ENCODE results near the gene SLIT3. TPM values are rescaled to one million over a fixed set of nuclear protein-coding genes. Genes with fewer than 3 reads are reported as not detected.

SLIT3 gene
- total and polyA plus RNA-seq, 2 donors from 2014 or later: 14.5 to 54.1 TPM

DNA sequence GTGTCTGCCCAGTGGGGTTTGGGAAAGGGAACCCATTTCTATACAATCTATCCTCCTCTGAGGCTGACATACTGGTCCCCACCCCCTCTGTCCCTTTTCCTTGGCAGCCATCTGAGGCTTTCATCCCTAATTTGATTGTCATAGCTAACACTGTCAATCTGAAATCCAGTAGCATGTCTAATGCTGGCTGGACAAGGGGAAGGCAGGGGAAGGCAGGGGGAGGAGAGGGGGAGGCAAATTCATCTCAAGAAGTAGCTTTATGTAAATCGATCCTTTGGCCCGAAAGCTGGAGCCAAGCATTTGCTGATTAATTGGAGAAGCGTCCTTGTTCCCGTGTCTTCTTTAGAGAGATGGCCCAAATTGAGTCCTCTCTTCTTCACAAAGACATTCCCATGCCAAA lies 407.7 kb downstream of the SLIT3 start:
- no peaks in the 10 kb centered on the region for H3K36me3 ChIP-seq (ENCODE audit: control insufficient read depth in 2 of 3, insufficient read depth in 3 of 3, low read length in 3 of 3)
- no peaks in the 10 kb centered on the region for H3K4me1 ChIP-seq (ENCODE audit: control insufficient read depth in 2 of 3, insufficient read depth in 2 of 3, low read depth in 1 of 3, low read length in 3 of 3)

DNA sequence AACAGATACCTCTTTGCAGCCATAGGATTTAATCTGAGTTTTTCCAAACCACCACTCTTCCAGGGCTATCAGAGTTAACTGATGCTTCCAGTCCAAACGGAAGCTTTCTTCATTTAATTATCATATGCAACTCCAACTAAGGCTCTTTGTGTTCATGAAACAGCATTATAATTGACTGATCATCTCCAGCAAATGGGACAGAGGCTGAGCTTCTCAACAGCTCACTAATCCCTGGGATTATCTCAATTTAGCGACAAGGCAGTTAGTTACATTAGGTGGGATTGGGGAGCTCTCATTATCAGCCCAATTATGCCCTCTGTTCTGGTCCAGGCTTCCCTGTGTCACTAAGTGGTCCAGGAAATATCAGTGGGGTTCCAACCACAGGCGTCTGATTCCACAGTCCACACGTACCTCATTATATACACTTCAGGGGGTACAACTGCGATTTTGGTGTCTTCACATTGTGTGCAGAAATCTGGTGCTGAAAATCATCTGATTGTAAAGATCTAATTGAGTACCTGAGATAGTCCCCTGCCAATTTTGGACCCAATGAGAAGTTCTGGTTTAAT lies 408.2 kb downstream of the SLIT3 start:
- intact Hi-C loops (cut with DNase I): no loop called here
- H3K9me3 ChIP-seq (ENCODE audit: control insufficient read depth in 2 of 3, insufficient read depth in 1 of 3, low read length in 3 of 3): no peaks in the 10 kb centered on the region
- FAIRE-seq (no peak), DNase-seq (no peak)
- H3K36me3 ChIP-seq (ENCODE audit: control insufficient read depth in 2 of 3, insufficient read depth in 3 of 3, low read length in 3 of 3): no peaks in the 10 kb centered on the region
- H3K27ac ChIP-seq (ENCODE audit: low read depth in 2 of 2, low read length in 2 of 2): no peak overlapping the region
- H3K9ac ChIP-seq (ENCODE audit: low read length in 3 of 3): no peak overlapping the region
- H3K27me3 ChIP-seq (ENCODE audit: control insufficient read depth, insufficient read depth, low read length): no peaks in the 10 kb centered on the region
- no peaks in the 10 kb centered on the region for H3K4me1 ChIP-seq (ENCODE audit: control insufficient read depth in 2 of 3, insufficient read depth in 2 of 3, low read depth in 1 of 3, low read length in 3 of 3)
- TF ChIP-seq, protein P1, sequence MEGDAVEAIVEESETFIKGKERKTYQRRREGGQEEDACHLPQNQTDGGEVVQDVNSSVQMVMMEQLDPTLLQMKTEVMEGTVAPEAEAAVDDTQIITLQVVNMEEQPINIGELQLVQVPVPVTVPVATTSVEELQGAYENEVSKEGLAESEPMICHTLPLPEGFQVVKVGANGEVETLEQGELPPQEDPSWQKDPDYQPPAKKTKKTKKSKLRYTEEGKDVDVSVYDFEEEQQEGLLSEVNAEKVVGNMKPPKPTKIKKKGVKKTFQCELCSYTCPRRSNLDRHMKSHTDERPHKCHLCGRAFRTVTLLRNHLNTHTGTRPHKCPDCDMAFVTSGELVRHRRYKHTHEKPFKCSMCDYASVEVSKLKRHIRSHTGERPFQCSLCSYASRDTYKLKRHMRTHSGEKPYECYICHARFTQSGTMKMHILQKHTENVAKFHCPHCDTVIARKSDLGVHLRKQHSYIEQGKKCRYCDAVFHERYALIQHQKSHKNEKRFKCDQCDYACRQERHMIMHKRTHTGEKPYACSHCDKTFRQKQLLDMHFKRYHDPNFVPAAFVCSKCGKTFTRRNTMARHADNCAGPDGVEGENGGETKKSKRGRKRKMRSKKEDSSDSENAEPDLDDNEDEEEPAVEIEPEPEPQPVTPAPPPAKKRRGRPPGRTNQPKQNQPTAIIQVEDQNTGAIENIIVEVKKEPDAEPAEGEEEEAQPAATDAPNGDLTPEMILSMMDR (IDR thresholded peaks at IDR 0.05; ENCODE audit: borderline replicate concordance, extremely low read depth, insufficient read depth): no peak
- H3K4me3 ChIP-seq (ENCODE audit: low read length in 3 of 3): no peak overlapping the region

More for the DNA sequence above, 407.7 kb downstream of the SLIT3 start:
- Histone ChIP-seq H3K27ac (ENCODE audit: low read depth in 2 of 2, low read length in 2 of 2) (no peak overlapping the region), H3K9ac (ENCODE audit: low read length in 3 of 3) (no peak overlapping the region), H3K9me3 (ENCODE audit: control insufficient read depth in 2 of 3, insufficient read depth in 1 of 3, low read length in 3 of 3) (no peaks in the 10 kb centered on the region), H3K27me3 (ENCODE audit: control insufficient read depth, insufficient read depth, low read length) (no peaks in the 10 kb centered on the region), H3K4me3 (ENCODE audit: low read length in 3 of 3) (no peak overlapping the region)
- FAIRE-seq (no peak), DNase-seq (no peak)
- intact Hi-C loops (cut with DNase I): no loop called here
- TF ChIP-seq, protein P1 (IDR thresholded peaks at IDR 0.05; ENCODE audit: borderline replicate concordance, extremely low read depth, insufficient read depth): no peak

DNA sequence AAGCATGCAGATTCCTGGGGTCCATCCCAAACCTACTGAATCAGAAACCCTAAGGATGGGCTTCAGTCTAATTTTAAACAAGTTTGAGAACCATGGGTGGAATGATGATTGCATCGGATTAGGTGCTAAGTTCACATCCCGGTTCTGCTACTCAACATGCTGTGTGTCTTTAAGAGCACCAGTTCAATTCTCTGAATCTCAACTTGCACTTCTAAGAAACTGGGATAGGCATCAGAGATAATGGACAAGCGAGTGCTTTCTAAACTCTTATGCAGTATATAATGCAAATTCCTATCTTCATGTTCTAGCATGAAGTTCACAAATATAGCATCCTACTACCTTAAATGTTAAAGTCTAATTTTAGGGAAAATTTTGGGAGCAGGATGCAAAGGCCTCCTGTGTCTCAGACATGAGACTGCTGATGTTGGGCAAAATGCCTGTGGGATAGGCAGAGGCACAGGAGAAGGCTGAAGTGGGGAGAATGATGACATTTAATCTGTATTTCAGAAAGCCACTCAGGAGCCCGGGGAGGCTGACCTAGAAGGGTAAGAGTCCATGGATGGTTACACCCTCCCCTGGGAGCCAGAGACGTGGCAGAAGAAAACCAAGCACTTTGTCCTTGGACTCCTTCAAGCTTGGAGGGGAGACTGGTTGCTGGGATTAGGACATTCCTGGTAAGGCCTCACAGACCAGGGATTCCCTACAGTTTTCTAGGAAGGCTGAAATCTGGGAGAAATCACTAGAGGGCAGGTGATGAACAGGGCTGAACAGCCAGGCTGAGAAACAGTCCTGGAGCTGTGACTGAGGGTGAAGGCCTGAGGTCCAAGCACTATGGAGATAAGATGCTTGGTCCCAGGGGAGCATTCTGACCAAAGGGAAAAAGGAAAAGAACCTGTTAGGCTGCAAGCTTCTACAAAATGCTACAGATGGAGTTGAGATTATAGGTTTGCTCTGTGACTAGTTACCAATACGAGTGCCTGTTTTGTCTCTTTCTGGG lies 409.8 kb downstream of the SLIT3 start:
- H3K36me3 ChIP-seq (ENCODE audit: control insufficient read depth in 2 of 3, insufficient read depth in 3 of 3, low read length in 3 of 3): no peaks in the 10 kb centered on the region
- no peak overlapping the region for H3K9ac ChIP-seq (ENCODE audit: low read length in 3 of 3)
- H3K4me1 ChIP-seq (ENCODE audit: control insufficient read depth in 2 of 3, insufficient read depth in 2 of 3, low read depth in 1 of 3, low read length in 3 of 3): no peaks in the 10 kb centered on the region
- intact Hi-C loops (cut with DNase I): no loop called here
- DNase-seq: no peak
- no peaks in the 10 kb centered on the region for H3K9me3 ChIP-seq (ENCODE audit: control insufficient read depth in 2 of 3, insufficient read depth in 1 of 3, low read length in 3 of 3)
- H3K4me3 ChIP-seq (ENCODE audit: low read length in 3 of 3): no peak overlapping the region
- no peak for FAIRE-seq
- TF ChIP-seq, protein P1 (IDR thresholded peaks at IDR 0.05; ENCODE audit: borderline replicate concordance, extremely low read depth, insufficient read depth): no peak
- no peak overlapping the region for H3K27ac ChIP-seq (ENCODE audit: low read depth in 2 of 2, low read length in 2 of 2)
- H3K27me3 ChIP-seq (ENCODE audit: control insufficient read depth, insufficient read depth, low read length): no peaks in the 10 kb centered on the region
